ENCODE measurements around the gene LUZP2. TPM values are rescaled to one million over a fixed set of nuclear protein-coding genes. Genes with fewer than 3 reads are reported as not detected.

LUZP2 gene
- total and polyA plus RNA-seq, 12 donors, result 11.2 to 72.0 (median 20.6) TPM

DNA sequence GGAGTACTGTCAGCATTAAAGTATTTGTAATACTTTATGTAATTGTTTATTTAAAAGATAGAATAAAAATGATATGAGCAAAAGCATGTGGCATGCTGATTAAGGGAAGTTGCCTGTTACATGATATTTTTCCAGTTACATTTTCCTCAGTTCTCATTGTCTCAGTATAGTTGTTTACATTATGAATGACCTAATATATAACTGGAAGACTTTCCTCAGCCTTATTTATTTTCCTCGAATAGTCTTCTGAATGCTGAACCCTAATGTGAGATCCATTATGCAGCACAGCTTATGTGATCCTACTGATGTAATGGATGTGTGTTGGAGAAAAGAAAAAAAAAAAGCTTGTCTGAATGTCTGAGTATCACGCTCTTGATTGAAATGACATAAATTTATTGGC lies 95.5 kb downstream of the LUZP2 start:
- no peak overlapping the region for H3K27ac ChIP-seq
- H3K36me3 ChIP-seq (replicated peaks in 1 of 2), result no peaks in the 10 kb centered on the region
- H3K9me3 ChIP-seq (replicated peaks in 1 of 3), result no peaks in the 10 kb centered on the region
- no peak for DNase-seq
- H3K27me3 ChIP-seq, result no peaks in the 10 kb centered on the region
- intact Hi-C loops (cut with DNase I), result no loop called here
- no peaks in the 10 kb centered on the region for H3K4me1 ChIP-seq (replicated peaks in 1 of 2)
- 68 to 82% (median 80%) methylated on average over 2 of the region's 2 CpGs for WGBS, 4 donors
- TF ChIP-seq, protein P1, sequence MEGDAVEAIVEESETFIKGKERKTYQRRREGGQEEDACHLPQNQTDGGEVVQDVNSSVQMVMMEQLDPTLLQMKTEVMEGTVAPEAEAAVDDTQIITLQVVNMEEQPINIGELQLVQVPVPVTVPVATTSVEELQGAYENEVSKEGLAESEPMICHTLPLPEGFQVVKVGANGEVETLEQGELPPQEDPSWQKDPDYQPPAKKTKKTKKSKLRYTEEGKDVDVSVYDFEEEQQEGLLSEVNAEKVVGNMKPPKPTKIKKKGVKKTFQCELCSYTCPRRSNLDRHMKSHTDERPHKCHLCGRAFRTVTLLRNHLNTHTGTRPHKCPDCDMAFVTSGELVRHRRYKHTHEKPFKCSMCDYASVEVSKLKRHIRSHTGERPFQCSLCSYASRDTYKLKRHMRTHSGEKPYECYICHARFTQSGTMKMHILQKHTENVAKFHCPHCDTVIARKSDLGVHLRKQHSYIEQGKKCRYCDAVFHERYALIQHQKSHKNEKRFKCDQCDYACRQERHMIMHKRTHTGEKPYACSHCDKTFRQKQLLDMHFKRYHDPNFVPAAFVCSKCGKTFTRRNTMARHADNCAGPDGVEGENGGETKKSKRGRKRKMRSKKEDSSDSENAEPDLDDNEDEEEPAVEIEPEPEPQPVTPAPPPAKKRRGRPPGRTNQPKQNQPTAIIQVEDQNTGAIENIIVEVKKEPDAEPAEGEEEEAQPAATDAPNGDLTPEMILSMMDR (IDR thresholded peaks at IDR 0.05), result no peak
- no peak for TF ChIP-seq POLR2A (IDR thresholded peaks at IDR 0.05)
- H3K4me3 ChIP-seq, result no peak overlapping the region

DNA sequence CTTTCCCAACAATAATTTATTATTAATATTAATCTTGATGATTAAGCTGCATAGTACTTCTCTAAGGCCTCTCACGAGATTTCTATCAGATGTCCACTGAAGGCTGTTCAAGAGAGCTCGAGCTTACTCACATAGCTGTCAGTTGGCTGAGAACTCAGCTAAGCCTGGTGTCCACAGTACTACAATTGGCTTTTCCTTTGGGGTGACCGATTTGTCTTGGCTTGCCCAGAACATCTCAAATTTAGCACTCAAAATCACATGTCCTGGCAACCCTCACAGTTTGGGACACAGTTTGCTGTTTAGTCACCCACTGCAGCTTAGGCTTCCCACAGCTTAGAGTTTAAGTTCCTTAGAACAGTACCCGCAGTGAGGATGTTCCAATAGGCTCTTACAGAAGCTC lies 96.5 kb downstream of the LUZP2 start:
- no peak for TF ChIP-seq POLR2A (IDR thresholded peaks at IDR 0.05)
- TF ChIP-seq, protein P1 (IDR thresholded peaks at IDR 0.05), result no peak
- intact Hi-C loops (cut with DNase I), result no loop called here
- Histone ChIP-seq H3K9me3 (replicated peaks in 1 of 3) (no peaks in the 10 kb centered on the region), H3K4me3 (no peak overlapping the region), H3K27me3 (no peaks in the 10 kb centered on the region), H3K27ac (no peak overlapping the region), H3K4me1 (replicated peaks in 1 of 2) (no peaks in the 10 kb centered on the region), H3K36me3 (replicated peaks in 1 of 2) (no peaks in the 10 kb centered on the region)
- 73 to 79% (median 76%) methylated on average over 4 of the region's 4 CpGs for WGBS, 4 donors
- peak in 1 of 7 donors; percentile 8 for DNase-seq

DNA sequence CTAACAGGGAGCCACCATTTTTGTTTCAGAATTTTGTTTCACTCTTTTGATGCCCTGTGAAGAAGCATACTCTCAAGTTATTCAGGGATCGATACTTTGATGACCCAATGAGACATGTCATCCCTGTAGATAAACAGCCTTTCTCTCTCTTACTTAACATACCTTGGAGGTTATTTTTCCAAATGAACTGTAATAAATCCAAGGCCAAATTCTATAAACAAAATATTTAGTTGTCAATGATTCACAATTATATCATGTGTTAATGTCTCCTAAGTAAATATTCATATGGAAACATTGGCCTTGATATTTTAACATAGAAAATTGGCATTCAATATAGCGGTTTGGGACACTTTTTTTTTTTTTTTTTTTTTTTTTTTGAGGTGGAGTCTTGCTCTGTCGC lies 97.5 kb downstream of the LUZP2 start:
- H3K36me3 ChIP-seq (replicated peaks in 1 of 2), result no peaks in the 10 kb centered on the region
- H3K27ac ChIP-seq, result no peak overlapping the region
- no peak for DNase-seq
- TF ChIP-seq, protein P1 (IDR thresholded peaks at IDR 0.05), result no peak
- no peak for TF ChIP-seq POLR2A (IDR thresholded peaks at IDR 0.05)
- 85 to 91% (median 89%) methylated on average over 3 of the region's 3 CpGs for WGBS, 4 donors
- no peak overlapping the region for H3K4me3 ChIP-seq
- no peaks in the 10 kb centered on the region for H3K9me3 ChIP-seq (replicated peaks in 1 of 3)
- intact Hi-C loops (cut with DNase I), result no loop called here
- H3K4me1 ChIP-seq (replicated peaks in 1 of 2), result no peaks in the 10 kb centered on the region
- H3K27me3 ChIP-seq, result no peaks in the 10 kb centered on the region

DNA sequence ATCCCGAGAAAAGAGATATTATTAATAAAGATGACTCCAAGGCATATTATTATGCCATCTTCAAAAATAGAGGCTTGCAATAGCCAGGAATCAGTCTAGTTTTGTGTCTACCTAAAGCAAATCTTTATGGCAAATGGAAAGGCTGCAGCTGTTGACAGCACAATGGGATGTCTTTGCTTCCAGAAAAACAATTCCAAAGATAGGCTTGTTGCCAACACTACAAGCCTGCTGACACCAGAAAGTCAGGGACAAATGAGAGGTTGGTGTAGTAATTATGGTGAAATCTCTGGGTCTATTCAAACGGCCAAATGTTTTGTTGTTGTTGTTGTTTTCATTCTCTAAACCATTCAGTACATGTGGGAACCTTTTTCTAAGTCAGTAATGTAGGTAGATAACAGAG lies 101.8 kb downstream of the LUZP2 start:
- Histone ChIP-seq H3K9me3 (replicated peaks in 1 of 3) (no peaks in the 10 kb centered on the region), H3K36me3 (replicated peaks in 1 of 2) (no peaks in the 10 kb centered on the region), H3K27me3 (no peaks in the 10 kb centered on the region), H3K27ac (no peak overlapping the region), H3K4me1 (replicated peaks in 1 of 2) (no peaks in the 10 kb centered on the region), H3K4me3 (no peak overlapping the region)
- intact Hi-C loops (cut with DNase I), result no loop called here
- no peak for DNase-seq
- WGBS, 4 donors, result 20 to 33% (median 25%) methylated on average over 2 of the region's 2 CpGs
- TF ChIP-seq, protein P1 (IDR thresholded peaks at IDR 0.05), result no peak
- no peak for TF ChIP-seq POLR2A (IDR thresholded peaks at IDR 0.05)

All from adrenal gland (tissue), 12 donors.